ENCODE measurements around the gene FRMD4A.
"Not testable (repeated sequence)": the region's sequence is repeated elsewhere in the genome, so short reads cannot be mapped to it uniquely, and the experiment has no call there.

The FRMD4A gene

GRCh38 chr10:13869295-13869664, 461.4 kb downstream of the FRMD4A start:
- no peak for DNase-seq (ENCODE audit: extremely low spot score)
- ChIA-PET POLR2A (no interaction called here), CTCF (no interaction called here)
- TF ChIP-seq ELF4 (IDR thresholded peaks at IDR 0.05) = no peak
- no peak for TF ChIP-seq HDGF (IDR thresholded peaks at IDR 0.05; ENCODE audit: borderline replicate concordance)
- no peak for TF ChIP-seq L3MBTL2 (conservative IDR thresholded peaks at IDR 0.05)
- TF ChIP-seq BHLHE40 (IDR thresholded peaks at IDR 0.05; ENCODE audit: borderline replicate concordance) = no peak
- TF ChIP-seq CTBP1 (IDR thresholded peaks at IDR 0.05; ENCODE audit: borderline replicate concordance) = no peak
- no peak for TF ChIP-seq ZNF384 (IDR thresholded peaks at IDR 0.05)
- no peak for TF ChIP-seq FOXK2 (IDR thresholded peaks at IDR 0.05)
- no peak for TF ChIP-seq TARDBP (IDR thresholded peaks at IDR 0.05)
- TF ChIP-seq SP1 (IDR thresholded peaks at IDR 0.05) = no peak

GRCh38 chr10:13868528-13869294, 462.0 kb downstream of the FRMD4A start:
- ChIA-PET POLR2A (no interaction called here), CTCF (no interaction called here)
- TF ChIP-seq SP1 (IDR thresholded peaks at IDR 0.05) (no peak), SUZ12 (IDR thresholded peaks at IDR 0.05) (no peak), FOXA1 (IDR thresholded peaks at IDR 0.05) (no peak), HDGF (IDR thresholded peaks at IDR 0.05; ENCODE audit: borderline replicate concordance) (no peak), FOXM1 (IDR thresholded peaks at IDR 0.05; ENCODE audit: borderline replicate concordance) (no peak), TARDBP (IDR thresholded peaks at IDR 0.05) (no peak), CTBP1 (IDR thresholded peaks at IDR 0.05; ENCODE audit: borderline replicate concordance) (no peak), FOXK2 (IDR thresholded peaks at IDR 0.05) (no peak), NFRKB (IDR thresholded peaks at IDR 0.05) (no peak), PKNOX1 (IDR thresholded peaks at IDR 0.05) (no peak), L3MBTL2 (conservative IDR thresholded peaks at IDR 0.05) (no peak), ARNT (IDR thresholded peaks at IDR 0.05) (no peak), ZNF384 (IDR thresholded peaks at IDR 0.05) (no peak)
- no peak for DNase-seq (ENCODE audit: extremely low spot score)

- ChIA-PET POLR2A (no interaction called here), CTCF (no interaction called here)
Observed at GRCh38 chr10:13867822-13868221, 462.9 kb downstream of the FRMD4A start.

GRCh38 chr10:13865758-13866491, 464.8 kb downstream of the FRMD4A start:
- DNase-seq (ENCODE audit: extremely low spot score) = no peak
- ChIA-PET CTCF (no interaction called here), POLR2A (no interaction called here)
- TF ChIP-seq HDGF (IDR thresholded peaks at IDR 0.05; ENCODE audit: borderline replicate concordance) (no peak), NFRKB (IDR thresholded peaks at IDR 0.05) (no peak), TARDBP (IDR thresholded peaks at IDR 0.05) (no peak), ZNF384 (IDR thresholded peaks at IDR 0.05) (no peak), CTBP1 (IDR thresholded peaks at IDR 0.05; ENCODE audit: borderline replicate concordance) (no peak), ELF4 (IDR thresholded peaks at IDR 0.05) (no peak), FOXM1 (IDR thresholded peaks at IDR 0.05; ENCODE audit: borderline replicate concordance) (no peak), LEF1 (IDR thresholded peaks at IDR 0.05; ENCODE audit: borderline replicate concordance) (no peak)

More at GRCh38 chr10:13867822-13868221, 462.9 kb downstream of the FRMD4A start:
- no peak for TF ChIP-seq ELF4 (IDR thresholded peaks at IDR 0.05)
- no peak for TF ChIP-seq CTBP1 (IDR thresholded peaks at IDR 0.05; ENCODE audit: borderline replicate concordance)
- no peak for TF ChIP-seq ARNT (IDR thresholded peaks at IDR 0.05)
- no peak for TF ChIP-seq NFRKB (IDR thresholded peaks at IDR 0.05)
- no peak for DNase-seq (ENCODE audit: extremely low spot score)

- CTCF ChIA-PET; POLR2A ChIA-PET; DNase-seq (ENCODE audit: extremely low spot score): not testable (repeated sequence)
Observed at GRCh38 chr10:13865220-13865619, 465.5 kb downstream of the FRMD4A start.

GRCh38 chr10:13862546-13863233, 468.0 kb downstream of the FRMD4A start:
- TF ChIP-seq ZNF384 (IDR thresholded peaks at IDR 0.05) = no peak
- POLR2A ChIA-PET = no interaction called here

GRCh38 chr10:13860886-13861285, 469.8 kb downstream of the FRMD4A start:
- CTCF ChIA-PET = no interaction called here
- DNase-seq (ENCODE audit: extremely low spot score) = no peak
- TF ChIP-seq PKNOX1 (IDR thresholded peaks at IDR 0.05) (no peak), CTBP1 (IDR thresholded peaks at IDR 0.05; ENCODE audit: borderline replicate concordance) (no peak), TARDBP (IDR thresholded peaks at IDR 0.05) (no peak), FOXK2 (IDR thresholded peaks at IDR 0.05) (no peak), LEF1 (IDR thresholded peaks at IDR 0.05; ENCODE audit: borderline replicate concordance) (no peak), FOXM1 (IDR thresholded peaks at IDR 0.05; ENCODE audit: borderline replicate concordance) (no peak), SP1 (IDR thresholded peaks at IDR 0.05) (no peak), L3MBTL2 (conservative IDR thresholded peaks at IDR 0.05) (no peak), FOXA1 (IDR thresholded peaks at IDR 0.05) (no peak)
- POLR2A ChIA-PET = no interaction called here

More at GRCh38 chr10:13862546-13863233, 468.0 kb downstream of the FRMD4A start:
- CTCF ChIA-PET = interaction anchor here (0.7 kb wide), 1 partner anchor 12 kb away, joined by 6 read pairs; no protein-coding TSS in a partner anchor
- DNase-seq (ENCODE audit: extremely low spot score) = no peak
